ENCODE measurements around the gene HIRA. TPM values are rescaled to one million over a fixed set of nuclear protein-coding genes. Genes with fewer than 3 reads are reported as not detected.
A peak's percentile ranks its signal among the peaks of the same experiment; 100 is the strongest.

HIRA gene
- polyA plus RNA-seq, 1 experiment: 17.1 TPM

- no peak for DNase-seq (ENCODE audit: low read depth)
- no peak overlapping the region for H3K4me3 ChIP-seq (ENCODE audit: low read depth, low read length)
- no peaks in the 10 kb centered on the region for H3K27me3 ChIP-seq (ENCODE audit: control insufficient read depth, insufficient read depth, low read length)
- POLR2A ChIA-PET: no interaction called here
- no peak for TF ChIP-seq CTCF (IDR thresholded peaks at IDR 0.05; ENCODE audit: insufficient read depth, low read depth, low read length)
- H3K36me3 ChIP-seq (ENCODE audit: control insufficient read depth, insufficient read depth, low read length): peaks cover 29% of the 10 kb centered on the region
- CTCF ChIA-PET: no interaction called here
These were observed 34.7 kb upstream of the HIRA start for GRCh38 chr22:19466126-19466716.

DNA sequence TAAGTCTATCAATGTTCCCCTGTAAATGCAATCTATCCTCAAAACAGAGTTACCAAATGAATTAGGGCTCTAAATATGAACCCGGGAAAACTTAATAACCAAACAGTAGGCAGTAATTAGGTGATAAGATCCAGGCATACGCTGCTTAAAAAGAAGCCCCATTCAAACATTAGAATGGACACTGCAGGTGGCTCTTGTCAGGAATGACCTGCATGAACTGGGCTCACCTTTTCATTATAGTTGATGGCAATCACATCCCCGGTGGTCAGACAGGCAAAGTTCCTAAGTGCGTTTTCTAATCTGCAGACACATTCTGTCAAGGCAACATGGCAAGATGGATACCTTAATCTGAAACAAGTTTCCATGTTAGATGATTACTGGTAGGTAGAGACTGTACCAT is 33.4 kb upstream of the HIRA start:
- peaks cover 21% of the 10 kb centered on the region for H3K36me3 ChIP-seq (ENCODE audit: control insufficient read depth, insufficient read depth, low read length)
- ChIA-PET CTCF (interaction anchor here (1.9 to 2.8 kb wide), 3 partner anchors 9 to 165 kb away, joined by 8 to 18 read pairs (median 9); no protein-coding TSS in a partner anchor), POLR2A (no interaction called here)
- no peaks in the 10 kb centered on the region for H3K27me3 ChIP-seq (ENCODE audit: control insufficient read depth, insufficient read depth, low read length)
- no peak overlapping the region for H3K4me3 ChIP-seq (ENCODE audit: low read depth, low read length)
- no peak for TF ChIP-seq CTCF (IDR thresholded peaks at IDR 0.05; ENCODE audit: insufficient read depth, low read depth, low read length)
- DNase-seq (ENCODE audit: low read depth): no peak

DNA sequence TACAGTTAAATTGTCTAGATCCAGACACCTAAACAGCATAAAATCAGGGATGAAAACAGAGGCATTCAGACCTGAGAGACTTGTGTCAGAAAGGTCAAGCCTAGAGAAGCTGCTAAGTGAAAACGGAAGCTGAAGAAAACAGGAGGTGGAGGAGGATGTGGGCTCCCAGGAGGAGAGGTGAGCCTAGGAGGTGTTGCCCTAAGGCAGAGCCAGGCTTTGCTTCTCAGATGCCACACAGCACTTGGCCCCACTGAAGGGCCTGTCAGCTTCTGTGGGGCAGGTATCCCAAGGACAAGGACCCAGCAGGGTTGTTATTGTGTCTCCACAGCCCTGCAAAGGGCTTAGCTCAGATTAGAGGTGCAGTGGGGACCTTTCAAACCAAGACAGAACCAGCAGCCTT is 33.0 kb upstream of the HIRA start:
- no peaks in the 10 kb centered on the region for H3K27me3 ChIP-seq (ENCODE audit: control insufficient read depth, insufficient read depth, low read length)
- no peak for TF ChIP-seq CTCF (IDR thresholded peaks at IDR 0.05; ENCODE audit: insufficient read depth, low read depth, low read length)
- no peak overlapping the region for H3K4me3 ChIP-seq (ENCODE audit: low read depth, low read length)
- CTCF ChIA-PET: interaction anchor here (0.6 to 2.8 kb wide), 4 partner anchors 9 to 393 kb away, joined by 3 to 18 read pairs (median 8); no protein-coding TSS in a partner anchor
- POLR2A ChIA-PET: interaction anchor here (0.6 kb wide), 1 partner anchor 20 kb away, joined by 3 read pairs; no protein-coding TSS in a partner anchor
- H3K36me3 ChIP-seq (ENCODE audit: control insufficient read depth, insufficient read depth, low read length): peaks cover 18% of the 10 kb centered on the region
- DNase-seq (ENCODE audit: low read depth): no peak

DNA sequence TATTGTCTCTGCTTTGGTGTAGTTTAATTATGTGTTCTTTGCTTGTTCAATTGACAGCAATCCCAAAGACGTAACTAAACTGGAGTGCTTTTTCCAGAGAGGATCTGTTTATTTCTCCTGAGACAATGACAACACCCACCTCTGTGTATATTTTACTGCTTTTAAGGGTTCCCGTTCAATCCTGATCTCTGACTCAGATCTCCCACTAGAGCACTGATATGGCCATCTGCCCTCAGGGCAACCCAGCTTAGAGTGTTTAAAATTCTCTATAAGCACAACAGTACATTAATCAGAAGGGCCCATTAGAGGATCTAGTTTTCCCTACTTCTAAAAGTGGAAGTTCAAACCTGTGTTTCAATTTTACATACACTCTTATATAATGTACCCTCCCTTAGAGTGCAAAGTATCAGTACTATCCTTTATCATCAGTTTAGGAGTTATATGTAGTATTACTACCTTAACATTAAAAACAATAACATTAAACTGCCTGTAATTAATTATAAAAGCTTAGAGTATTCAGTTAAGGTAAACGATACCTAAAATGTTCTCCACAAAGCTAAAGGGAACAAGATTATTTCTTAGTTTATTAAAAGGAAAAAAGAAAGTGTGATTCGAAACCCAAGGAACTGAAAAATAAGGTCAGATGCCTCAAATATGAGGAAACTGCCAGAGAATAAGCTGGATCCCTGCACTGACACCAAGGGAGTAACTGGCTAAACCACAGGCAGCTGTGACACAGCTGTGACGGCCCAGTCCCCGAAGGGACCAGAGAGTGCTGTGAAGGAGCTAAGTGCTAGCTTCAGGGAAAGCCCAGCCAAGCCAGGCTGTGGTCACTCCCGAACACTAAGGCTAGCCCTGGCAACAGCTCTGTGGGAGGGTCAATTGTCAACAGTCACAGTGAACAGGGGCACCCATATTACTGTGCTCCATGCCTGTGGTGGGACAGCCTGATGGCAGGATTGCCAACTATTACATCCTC is 32.2 kb upstream of the HIRA start:
- ChIA-PET POLR2A (interaction anchor here (0.6 kb wide), 1 partner anchor 19 kb away, joined by 3 read pairs; no protein-coding TSS in a partner anchor), CTCF (interaction anchor here (0.6 to 2.8 kb wide), 4 partner anchors 10 to 393 kb away, joined by 3 to 18 read pairs (median 8); no protein-coding TSS in a partner anchor)
- peaks cover 15% of the 10 kb centered on the region for H3K36me3 ChIP-seq (ENCODE audit: control insufficient read depth, insufficient read depth, low read length)
- no peaks in the 10 kb centered on the region for H3K27me3 ChIP-seq (ENCODE audit: control insufficient read depth, insufficient read depth, low read length)
- peak; percentile 58 for DNase-seq (ENCODE audit: low read depth)
- TF ChIP-seq CTCF (IDR thresholded peaks at IDR 0.05; ENCODE audit: insufficient read depth, low read depth, low read length): no peak
- H3K4me3 ChIP-seq (ENCODE audit: low read depth, low read length): no peak overlapping the region

GRCh38 chr22:19463008-19463407 is 31.5 kb upstream of the HIRA start:
- POLR2A ChIA-PET: no interaction called here
- Histone ChIP-seq H3K27me3 (ENCODE audit: control insufficient read depth, insufficient read depth, low read length) (no peaks in the 10 kb centered on the region), H3K36me3 (ENCODE audit: control insufficient read depth, insufficient read depth, low read length) (peaks cover 16% of the 10 kb centered on the region), H3K4me3 (ENCODE audit: low read depth, low read length) (no peak overlapping the region)
- DNase-seq (ENCODE audit: low read depth): no peak
- CTCF ChIA-PET: interaction anchor here (1.9 to 2.8 kb wide), 3 partner anchors 11 to 167 kb away, joined by 8 to 18 read pairs (median 9); no protein-coding TSS in a partner anchor
- no peak for TF ChIP-seq CTCF (IDR thresholded peaks at IDR 0.05; ENCODE audit: insufficient read depth, low read depth, low read length)
